ENCODE data around the gene MTUS2. TPM values are rescaled to one million over a fixed set of nuclear protein-coding genes. Genes with fewer than 3 reads are reported as not detected.

MTUS2 gene
- total and polyA plus RNA-seq, 8 donors = 0.12 to 28.1 (median 3.5) TPM; not detected in 1

DNA sequence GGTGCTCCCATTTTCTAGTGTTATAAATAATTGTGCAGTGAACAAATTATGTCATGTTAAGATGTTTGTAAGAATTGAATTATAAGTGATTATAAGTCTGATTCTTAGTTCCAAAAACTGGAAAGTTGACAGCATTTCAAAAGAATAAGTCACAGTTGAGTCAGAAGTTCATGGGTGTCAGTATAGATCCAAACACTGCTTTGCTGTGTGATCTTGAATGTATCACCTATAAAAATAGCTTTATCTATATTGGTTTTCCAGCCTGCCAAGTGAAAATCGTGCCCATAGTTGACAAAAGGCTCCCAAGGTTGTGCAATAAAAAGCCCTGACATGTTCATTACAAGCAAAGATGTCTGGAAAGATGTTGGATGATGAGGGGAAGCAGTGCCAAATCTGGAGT is 336.0 kb downstream of the MTUS2 start:
- WGBS, 5 donors = 19 to 48% (median 37%) methylated on average over 1 of the region's 1 CpG
- H3K27ac ChIP-seq = no peak overlapping the region
- TF ChIP-seq POLR2A (IDR thresholded peaks at IDR 0.05) = no peak
- no peak for TF ChIP-seq EP300 (IDR thresholded peaks at IDR 0.05)
- no peak for TF ChIP-seq POLR2AphosphoS5 (IDR thresholded peaks at IDR 0.05)
- TF ChIP-seq, protein P1, sequence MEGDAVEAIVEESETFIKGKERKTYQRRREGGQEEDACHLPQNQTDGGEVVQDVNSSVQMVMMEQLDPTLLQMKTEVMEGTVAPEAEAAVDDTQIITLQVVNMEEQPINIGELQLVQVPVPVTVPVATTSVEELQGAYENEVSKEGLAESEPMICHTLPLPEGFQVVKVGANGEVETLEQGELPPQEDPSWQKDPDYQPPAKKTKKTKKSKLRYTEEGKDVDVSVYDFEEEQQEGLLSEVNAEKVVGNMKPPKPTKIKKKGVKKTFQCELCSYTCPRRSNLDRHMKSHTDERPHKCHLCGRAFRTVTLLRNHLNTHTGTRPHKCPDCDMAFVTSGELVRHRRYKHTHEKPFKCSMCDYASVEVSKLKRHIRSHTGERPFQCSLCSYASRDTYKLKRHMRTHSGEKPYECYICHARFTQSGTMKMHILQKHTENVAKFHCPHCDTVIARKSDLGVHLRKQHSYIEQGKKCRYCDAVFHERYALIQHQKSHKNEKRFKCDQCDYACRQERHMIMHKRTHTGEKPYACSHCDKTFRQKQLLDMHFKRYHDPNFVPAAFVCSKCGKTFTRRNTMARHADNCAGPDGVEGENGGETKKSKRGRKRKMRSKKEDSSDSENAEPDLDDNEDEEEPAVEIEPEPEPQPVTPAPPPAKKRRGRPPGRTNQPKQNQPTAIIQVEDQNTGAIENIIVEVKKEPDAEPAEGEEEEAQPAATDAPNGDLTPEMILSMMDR (IDR thresholded peaks at IDR 0.05) = no peak
- no peaks in the 10 kb centered on the region for H3K27me3 ChIP-seq
- H3K4me3 ChIP-seq = no peak overlapping the region
- peaks cover 0 to 22% (median 16%) of the 10 kb centered on the region in 4 donors for H3K9me3 ChIP-seq
- no peaks in the 10 kb centered on the region for H3K36me3 ChIP-seq
- no peaks in the 10 kb centered on the region for H3K4me1 ChIP-seq
- intact Hi-C loops (cut with DNase I; ENCODE audit: low total_unique reads) = no loop called here
- DNase-seq = no peak

- H3K27ac ChIP-seq = no peak overlapping the region
- H3K36me3 ChIP-seq = no peaks in the 10 kb centered on the region
- no peaks in the 10 kb centered on the region for H3K4me1 ChIP-seq
- TF ChIP-seq POLR2AphosphoS5 (IDR thresholded peaks at IDR 0.05) (no peak), POLR2A (IDR thresholded peaks at IDR 0.05) (no peak), EP300 (IDR thresholded peaks at IDR 0.05) (no peak)
- TF ChIP-seq, protein P1 (IDR thresholded peaks at IDR 0.05) = no peak
- H3K27me3 ChIP-seq = no peaks in the 10 kb centered on the region
- intact Hi-C loops (cut with DNase I; ENCODE audit: low total_unique reads) = no loop called here
- H3K4me3 ChIP-seq = no peak overlapping the region
- WGBS, 5 donors = 78 to 88% (median 85%) methylated on average over 5 of the region's 5 CpGs
- no peaks in the 10 kb centered on the region for H3K9me3 ChIP-seq
- no peak for DNase-seq
Observed at GRCh38 chr13:29159871-29160270, 339.7 kb downstream of the MTUS2 start.

DNA sequence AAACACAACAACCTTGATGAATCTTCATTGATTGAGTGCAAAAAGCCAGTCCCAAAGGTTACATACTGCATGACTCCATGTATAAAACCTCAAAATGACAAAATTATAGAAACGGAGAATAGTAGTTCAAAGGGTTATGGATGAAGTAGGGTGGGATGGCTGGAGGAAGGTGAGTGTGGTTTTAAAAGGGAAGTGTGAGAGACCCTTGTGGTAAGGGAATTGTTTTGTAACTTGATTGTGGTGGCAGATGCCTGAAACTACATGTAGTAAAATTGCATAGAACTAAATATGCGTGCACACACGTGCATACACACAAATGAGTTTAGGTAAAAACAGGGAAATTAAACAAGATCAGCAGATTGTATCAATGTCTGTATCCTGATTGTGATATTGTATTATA is 340.7 kb downstream of the MTUS2 start:
- intact Hi-C loops (cut with DNase I; ENCODE audit: low total_unique reads) = no loop called here
- 58 to 66% (median 65%) methylated on average over 3 of the region's 3 CpGs for WGBS, 5 donors
- TF ChIP-seq, protein P1 (IDR thresholded peaks at IDR 0.05) = no peak

GRCh38 chr13:29161676-29162075 is 341.5 kb downstream of the MTUS2 start:
- Histone ChIP-seq H3K36me3 (no peaks in the 10 kb centered on the region), H3K27ac (no peak overlapping the region), H3K4me3 (no peak overlapping the region), H3K4me1 (no peaks in the 10 kb centered on the region), H3K9me3 (no peaks in the 10 kb centered on the region), H3K27me3 (no peaks in the 10 kb centered on the region)
- no peak for TF ChIP-seq POLR2AphosphoS5 (IDR thresholded peaks at IDR 0.05)
- TF ChIP-seq, protein P1 (IDR thresholded peaks at IDR 0.05) = no peak
- no peak for TF ChIP-seq EP300 (IDR thresholded peaks at IDR 0.05)
- TF ChIP-seq POLR2A (IDR thresholded peaks at IDR 0.05) = no peak
- 50 to 66% (median 63%) methylated on average over 6 of the region's 6 CpGs for WGBS, 5 donors
- intact Hi-C loops (cut with DNase I; ENCODE audit: low total_unique reads) = no loop called here
- DNase-seq = no peak

More for the DNA sequence above, 340.7 kb downstream of the MTUS2 start:
- no peaks in the 10 kb centered on the region for H3K27me3 ChIP-seq
- H3K9me3 ChIP-seq = no peaks in the 10 kb centered on the region
- no peaks in the 10 kb centered on the region for H3K4me1 ChIP-seq
- H3K36me3 ChIP-seq = no peaks in the 10 kb centered on the region
- no peak overlapping the region for H3K4me3 ChIP-seq
- DNase-seq = no peak
- H3K27ac ChIP-seq = no peak overlapping the region

All from stomach (tissue), 9 donors.